IMR-90 (cell line): ENCODE measurements around the gene WRAP53. TPM values are rescaled to one million over a fixed set of nuclear protein-coding genes. Genes with fewer than 3 reads are reported as not detected.

Source experiments
- ATAC-seq: fragments of 200-7000 bp; cut with Tn5 transposase; 2 replicates; pipeline ENCODE4 v1.9.1; 2020; ENCODE audit warnings: low read depth, mild to moderate bottlenecking, moderate library complexity
- BruUV-seq: library from RNA; stranded (reverse); fragments of 400-500 nt; replicated peaks from 2 replicates; lab custom pipeline; 2021; lab: Mats Ljungman, UMichigan
- CTCF ChIA-PET: fragments of 300-600 bp; formaldehyde crosslinking; extraction: SDS; loops from one replicate; lab custom pipeline; 2021; ENCODE audit warnings: antibody characterized with exemption; lab: Yijun Ruan, JAX
- POLR2A ChIA-PET: fragments of 300-600 bp; sonication (Branson Sonifier 250); formaldehyde crosslinking; loops from one replicate; lab custom pipeline; 2022; ENCODE audit warnings: antibody characterized with exemption; ENCODE audit not compliant: unreplicated experiment; lab: Charles Lee
- DNase-seq: peaks from one replicate; pipeline ENCODE4 v3.0.0; 2013
- H2AFZ ChIP-seq: replicated peaks from 2 replicates; pipeline ENCODE3; 2013; ENCODE audit warnings: low read length, mild to moderate bottlenecking; ENCODE audit not compliant: poor library complexity
- H2AK5ac ChIP-seq: 2 replicates; pipeline ENCODE4 v1.6.1; 2013; ENCODE audit warnings: low read depth, low read length, inconsistent platforms
- H2AK9ac ChIP-seq: replicated peaks from 2 replicates; pipeline ENCODE3; 2013; ENCODE audit warnings: mild to moderate bottlenecking, low read depth, low read length, moderate library complexity; ENCODE audit not compliant: poor library complexity
- H2BK120ac ChIP-seq: 2 replicates; pipeline ENCODE4 v1.6.1; 2013; ENCODE audit warnings: low read depth, low read length, inconsistent platforms
- H2BK15ac ChIP-seq: 3 replicates; pipeline ENCODE4 v1.6.1; 2013; ENCODE audit warnings: low read depth, low read length, inconsistent platforms
- H2BK20ac ChIP-seq: 2 replicates; pipeline ENCODE4 v1.6.1; 2013; ENCODE audit warnings: low read depth, mild to moderate bottlenecking, inconsistent platforms, low read length, moderate library complexity
- H2BK5ac ChIP-seq: 2 replicates; pipeline ENCODE4 v1.6.1; 2013; ENCODE audit warnings: mild to moderate bottlenecking, low read depth, low read length, inconsistent platforms; ENCODE audit not compliant: poor library complexity, severe bottlenecking
- H3K14ac ChIP-seq: replicated peaks from 2 replicates; pipeline ENCODE4 v1.6.1; 2013; ENCODE audit warnings: low read depth, low read length, inconsistent platforms
- H3K18ac ChIP-seq: 2 replicates; pipeline ENCODE4 v1.6.1; 2013; ENCODE audit warnings: low read depth, low read length, control low read depth
- H3K23ac ChIP-seq: 2 replicates; pipeline ENCODE4 v1.6.1; 2013; ENCODE audit warnings: low read depth, low read length, inconsistent platforms
- H3K27ac ChIP-seq: 2 replicates; pipeline ENCODE4 v1.5.1; 2013; ENCODE audit warnings: mild to moderate bottlenecking, control low read depth, low read length; ENCODE audit not compliant: insufficient read depth
- H3K27me3 ChIP-seq: 2 replicates; pipeline ENCODE4 v1.6.1; 2013; ENCODE audit warnings: low read length; ENCODE audit not compliant: control insufficient read depth, insufficient read depth
- H3K36me3 ChIP-seq: 2 replicates; pipeline ENCODE4 v1.6.1; 2013; ENCODE audit warnings: low read length, mixed read lengths; ENCODE audit not compliant: control insufficient read depth, insufficient read depth
- H3K4ac ChIP-seq: 2 replicates; pipeline ENCODE4 v1.6.1; 2013; ENCODE audit warnings: low read depth, low read length, inconsistent platforms
- H3K4me1 ChIP-seq: 2 replicates; pipeline ENCODE4 v1.6.1; 2013; ENCODE audit warnings: low read length, mixed read lengths; ENCODE audit not compliant: control insufficient read depth, insufficient read depth
- H3K4me2 ChIP-seq: 2 replicates; pipeline ENCODE4 v1.6.1; 2013; ENCODE audit warnings: low read depth, mild to moderate bottlenecking, control low read depth, low read length, moderate library complexity
- H3K4me3 ChIP-seq: 2 replicates; pipeline ENCODE4 v1.5.1; 2013; ENCODE audit warnings: low read depth, mild to moderate bottlenecking, control low read depth, low read length, moderate library complexity; ENCODE audit not compliant: insufficient read depth
- H3K56ac ChIP-seq: 2 replicates; pipeline ENCODE4 v1.6.1; 2013; ENCODE audit warnings: low read length, inconsistent platforms; ENCODE audit not compliant: insufficient read depth; ENCODE audit errors: extremely low read depth
- H3K79me1 ChIP-seq, 2 experiments: 2 replicates each; pipeline ENCODE4 v1.6.1; 2013; ENCODE audit warnings: low read length in 2 of 2, inconsistent platforms in 1 of 2, low read depth in 1 of 2
- H3K9ac ChIP-seq: 2 replicates; pipeline ENCODE4 v1.6.1; 2013; ENCODE audit warnings: low read depth, low read length, control low read depth
- H3K9me1 ChIP-seq: 2 replicates; pipeline ENCODE4 v1.6.1; 2013; ENCODE audit warnings: low read length, inconsistent platforms; ENCODE audit not compliant: insufficient read depth
- H3K9me3 ChIP-seq: 2 replicates; pipeline ENCODE4 v1.6.1; 2013; ENCODE audit warnings: low read length; ENCODE audit not compliant: control insufficient read depth, insufficient read depth
- H4K20me1 ChIP-seq: 2 replicates; pipeline ENCODE4 v1.6.1; 2013; ENCODE audit warnings: low read length, inconsistent platforms; ENCODE audit not compliant: insufficient read depth
- H4K5ac ChIP-seq: 2 replicates; pipeline ENCODE4 v1.6.1; 2013; ENCODE audit warnings: mild to moderate bottlenecking, low read depth, low read length, control low read depth
- H4K8ac ChIP-seq, 2 experiments: 2 replicates each; pipeline ENCODE4 v1.6.1; 2013; ENCODE audit warnings: low read depth in 2 of 2, low read length in 2 of 2, control low read depth in 1 of 2, inconsistent platforms in 1 of 2
- H4K91ac ChIP-seq: 2 replicates; pipeline ENCODE4 v1.6.1; 2013; ENCODE audit warnings: low read depth, low read length, inconsistent platforms; ENCODE audit not compliant: insufficient read depth
- BHLHE40 ChIP-seq: fragments of 150-350 bp; IDR thresholded peaks from 2 replicates; pipeline ENCODE4 v1.6.1; 2016; ENCODE audit warnings: mild to moderate bottlenecking, low read depth, low read length
- MAZ ChIP-seq: IDR thresholded peaks from 2 replicates; pipeline ENCODE4 v1.6.1; 2012; ENCODE audit warnings: low read depth, mild to moderate bottlenecking, low read length, improper control_type of control experiment, moderate library complexity, borderline replicate concordance
- SMC3 ChIP-seq: fragments of 150-350 bp; IDR thresholded peaks from 2 replicates; pipeline ENCODE4 v1.6.1; 2016; ENCODE audit warnings: low read depth, mild to moderate bottlenecking, antibody characterized with exemption, low read length, moderate library complexity
- WGBS, 2 experiments: methylation state at CpG; one replicate each; pipeline versions ENCODE4 v1.1.5 to v1.1.7; 2013; ENCODE audit warnings: missing lambda C conversion rate in 2 of 2; ENCODE audit not compliant: insufficient read length in 1 of 2; ENCODE audit errors: extremely low coverage in 2 of 2; 5-methylcytosine and 5-hydroxymethylcytosine counted together
- dilution Hi-C: fragments of 300-500 bp; cut with HindIII; formaldehyde crosslinking; loops from one replicate; pipeline ENCODE4 v1.14.3; 2018; ENCODE audit warnings: low sequenced_read_pairs; ENCODE audit not compliant: unreplicated experiment
- in situ Hi-C: fragments of 300-500 bp; cut with MboI; formaldehyde crosslinking; loops from 3 replicates; pipeline ENCODE4 v1.14.3; 2019; ENCODE audit warnings: low sequenced_read_pairs, inconsistent platforms, mixed read lengths
- intact Hi-C: fragments of 100-400 bp; cut with micrococcal nuclease; formaldehyde crosslinking; loops from 2 replicates; pipeline ENCODE4 v1.10.0; 2022
- polyA plus RNA-seq, 3 experiments: library from polyadenylated mRNA; depleted of rRNA; stranded (reverse); fragments of >200 nt; gene quantifications; 2 replicates each; pipeline ENCODE4 v1.2.3, GENCODE V29; 2012; ENCODE audit warnings: low replicate concordance in 1 of 3
- total RNA-seq: library from RNA; depleted of rRNA; stranded (reverse); fragments of >200 nt; gene quantifications from 2 replicates; pipeline ENCODE4 v1.2.3, GENCODE V29; 2012

Gene WRAP53
- total and polyA plus RNA-seq, 2 of the 4 experiments (the other 2 are of a cell fraction): 6.6 to 9.5 TPM

DNA sequence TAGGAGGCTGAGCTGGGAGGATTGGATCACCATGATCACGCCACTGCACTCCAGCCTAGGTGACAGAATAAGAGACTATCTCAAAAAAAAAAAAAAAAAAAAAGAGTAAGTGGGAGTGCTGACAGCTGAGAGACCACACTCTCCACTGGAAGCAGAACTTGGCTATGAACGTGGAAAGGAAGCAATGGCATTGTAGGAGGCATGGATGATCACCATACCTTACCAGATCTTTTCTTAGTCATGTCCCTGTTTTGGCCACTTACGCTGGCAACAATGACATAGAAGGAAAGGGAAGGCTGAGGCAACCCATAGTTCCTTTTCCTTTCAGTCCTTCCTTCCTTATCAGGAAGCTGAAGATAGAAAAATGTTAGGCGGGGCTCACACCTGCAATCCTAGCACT, 41.3 kb upstream of the WRAP53 start:
- DNase-seq (no peak), ATAC-seq (no peak)
- in situ Hi-C loops: no loop called here
- no peak overlapping the region for H3K4me3 ChIP-seq
- no peak overlapping the region for H2AFZ ChIP-seq
- no TSS peak for BruUV-seq
- no peak overlapping the region for H3K4ac ChIP-seq
- no peak overlapping the region for H4K91ac ChIP-seq
- intact Hi-C loops: no loop called here
- no CpG with 5 or more reads among the region's 4 CpGs for WGBS, 2 experiments
- H2BK5ac ChIP-seq: no peak overlapping the region
- no peak overlapping the region for H4K5ac ChIP-seq
- TF ChIP-seq SMC3 (no peak), MAZ (no peak), BHLHE40 (no peak)
- H4K8ac ChIP-seq: no peak overlapping the region
- no peak overlapping the region for H2AK5ac ChIP-seq
- H3K18ac ChIP-seq: no peak overlapping the region
- no peak overlapping the region for H3K23ac ChIP-seq
- no peak overlapping the region for H2BK20ac ChIP-seq
- no peak overlapping the region for H2BK120ac ChIP-seq
- H3K36me3 ChIP-seq: no peaks in the 10 kb centered on the region
- CTCF ChIA-PET: interaction anchor here (0.6 kb wide), 1 partner anchor 41 kb away, joined by 3 read pairs; no protein-coding TSS in a partner anchor
- peaks cover 6% of the 10 kb centered on the region; the same call in 1 of the 2 replicates for H3K4me1 ChIP-seq
- no peak overlapping the region for H3K56ac ChIP-seq
- H3K9me1 ChIP-seq: no peaks in the 10 kb centered on the region
- H3K4me2 ChIP-seq: no peak overlapping the region
- peaks cover 27% of the 10 kb centered on the region for H3K27me3 ChIP-seq
- H3K9me3 ChIP-seq: no peaks in the 10 kb centered on the region
- H3K79me1 ChIP-seq: no peaks in the 10 kb centered on the region
- no peak overlapping the region for H3K27ac ChIP-seq
- no peak overlapping the region for H3K14ac ChIP-seq
- H2AK9ac ChIP-seq: no peak overlapping the region
- H3K9ac ChIP-seq: no peak overlapping the region
- POLR2A ChIA-PET: no interaction called here
- dilution Hi-C loops: no loop called here
- H4K20me1 ChIP-seq: no peaks in the 10 kb centered on the region; the same call in 1 of the 2 replicates
- H2BK15ac ChIP-seq: no peak overlapping the region
